K562 (cell line): ENCODE measurements around the gene GHR. TPM values are rescaled to one million over a fixed set of nuclear protein-coding genes. Genes with fewer than 3 reads are reported as not detected.
A peak's percentile ranks its signal among the peaks of the same experiment; 100 is the strongest.

Source experiments
- CBX2 ChIP-seq: fragments of 200-600 bp; sonication (generic); IDR thresholded peaks from one replicate; pipeline ENCODE4 v1.6.1; 2012; ENCODE audit warnings: mild to moderate bottlenecking, low read length, inconsistent platforms; ENCODE audit not compliant: insufficient read depth, poor library complexity, severe bottlenecking
- ELF1 ChIP-seq: fragments of 200-800 bp; sonication (Bioruptor generic); IDR thresholded peaks from 2 replicates; pipeline ENCODE4 v1.6.1; 2016; ENCODE audit warnings: missing genetic modification characterization, missing compliant biosample characterization
- FOXK2 ChIP-seq, 2 experiments: fragments of 450-650 bp; IDR thresholded peaks in 1 of 2; conservative IDR thresholded peaks in 1 of 2; 2 replicates each; pipeline ENCODE4 v1.6.1; 2016; ENCODE audit warnings: low read depth in 2 of 2, mild to moderate bottlenecking in 1 of 2
- HINFP ChIP-seq: fragments of 450-650 bp; conservative IDR thresholded peaks from 2 replicates; pipeline ENCODE4 v1.6.1; 2016; ENCODE audit warnings: missing genetic modification characterization, low read depth, mild to moderate bottlenecking, control low read depth, missing compliant biosample characterization
- HOXB6 ChIP-seq: fragments of 250-450 bp; sonication (Bioruptor Pico); IDR thresholded peaks from 2 replicates; pipeline ENCODE4 v1.5.1; 2022; ENCODE audit warnings: mild to moderate bottlenecking, borderline replicate concordance
- ILK ChIP-seq: fragments of 450-650 bp; IDR thresholded peaks from 2 replicates; pipeline ENCODE4 v1.6.1; 2016; ENCODE audit warnings: missing genetic modification characterization, low read depth, mild to moderate bottlenecking, missing compliant biosample characterization, moderate library complexity, borderline replicate concordance
- RBM25 ChIP-seq: fragments of 200-400 bp; formaldehyde crosslinking; IDR thresholded peaks from 2 replicates; pipeline ENCODE4 v1.6.1; 2018; ENCODE audit warnings: low read length, low read depth, moderate library complexity; ENCODE audit not compliant: severe bottlenecking
- RFX5 ChIP-seq: IDR thresholded peaks from 2 replicates; pipeline ENCODE4 v1.6.1; 2011; ENCODE audit warnings: low read depth, mild to moderate bottlenecking, improper control_type of control experiment, low read length
- RNF219 ChIP-seq: fragments of 250-450 bp; sonication (Bioruptor Pico); IDR thresholded peaks from 2 replicates; pipeline ENCODE4 v1.5.0; 2022; ENCODE audit warnings: mild to moderate bottlenecking
- TEAD2 ChIP-seq: fragments of 450-650 bp; IDR thresholded peaks from 2 replicates; pipeline ENCODE4 v1.6.1; 2016; ENCODE audit warnings: missing genetic modification characterization, control low read depth, missing compliant biosample characterization
- ZFP36 ChIP-seq: fragments of 150-350 bp; IDR thresholded peaks from 2 replicates; pipeline ENCODE4 v1.6.1; 2018; ENCODE audit warnings: low read length, low read depth; ENCODE audit not compliant: partially characterized antibody
- ZNF274 ChIP-seq: IDR thresholded peaks from 2 replicates; pipeline ENCODE4 v1.6.1; 2011; ENCODE audit warnings: low read depth, mild to moderate bottlenecking, low read length, moderate library complexity, borderline replicate concordance
- polyA plus RNA-seq, 8 experiments: library from polyadenylated mRNA; depleted of rRNA in 4 of 8; stranded (reverse) in 5 of 8; unstranded in 3 of 8; fragments of >200 nt; fragmentation: Nextera tagmentation in 2 of 8; fragmentation: Illumina TruSeq in 1 of 8; extraction: Ambion mirVana in 2 of 8; extraction: Trizol in 1 of 8; gene quantifications; 2 replicates each; pipeline versions ENCODE4 v1.2.1 to v1.2.3, GENCODE V29; 2011 to 2014; ENCODE audit warnings: inconsistent platforms in 1 of 8, missing spikeins in 1 of 8
- total RNA-seq, 7 experiments: library from RNA; depleted of rRNA in 6 of 7; stranded (reverse); fragments of >200 nt in 6 of 7; fragmentation: Illumina TruSeq in 2 of 7; extraction: Trizol in 2 of 7; gene quantifications; 2 replicates each; pipeline versions ENCODE4 v1.2.1 to v1.2.3, GENCODE V29; 2011 to 2021; ENCODE audit warnings: low replicate concordance in 1 of 7

Gene GHR
- total and polyA plus RNA-seq, 9 of the 15 experiments (the other 6 are each of a cell fraction or from before 2014, with no cell fraction given), result 0.01 to 0.13 (median 0.07) TPM; not detected in 5

- TF ChIP-seq RNF219 (CRISPR knock-in tag) (no peak), FOXK2 (conservative IDR thresholded peaks at IDR 0.05 in 1 of 2, IDR thresholded peaks at IDR 0.05 in 1 of 2; ENCODE audit: low read depth in 2 of 2) (no peak; a peak in 1 of 4 replicates), RFX5 (no peak), HINFP (peak; percentile 90), ELF1 (tag) (no peak), HOXB6 (CRISPR knock-in tag) (no peak), ILK (tag) (no peak), RBM25 (no peak), TEAD2 (tag) (no peak), ZNF274 (no peak), ZFP36 (no peak), CBX2 (no peak)
These were observed 333.7 kb downstream of the GHR start, which contains the start of gene CCDC152 (continued) for GRCh38 chr5:42756606-42757601.
